DMS53 treated with DMSO at 0.1 percent for 48 hours (cell line): Measurements from ENCODE around the gene PARN.
"Not testable (repeated sequence)": the region's sequence is repeated elsewhere in the genome, so short reads cannot be mapped to it uniquely, and the experiment has no call there.

Experiments
- DNase-seq: peaks from one replicate; lab custom pipeline; 2025; ENCODE audit not compliant: unreplicated experiment; lab: John Stamatoyannopoulos, UW

PARN gene

GRCh38 chr16:14576069-14576468 lies 54.0 kb downstream of the PARN start:
- no peak for DNase-seq

GRCh38 chr16:14574698-14575415 lies 55.2 kb downstream of the PARN start:
- DNase-seq: not testable (repeated sequence)

GRCh38 chr16:14572535-14572934 lies 57.5 kb downstream of the PARN start:
- no peak for DNase-seq

DNA sequence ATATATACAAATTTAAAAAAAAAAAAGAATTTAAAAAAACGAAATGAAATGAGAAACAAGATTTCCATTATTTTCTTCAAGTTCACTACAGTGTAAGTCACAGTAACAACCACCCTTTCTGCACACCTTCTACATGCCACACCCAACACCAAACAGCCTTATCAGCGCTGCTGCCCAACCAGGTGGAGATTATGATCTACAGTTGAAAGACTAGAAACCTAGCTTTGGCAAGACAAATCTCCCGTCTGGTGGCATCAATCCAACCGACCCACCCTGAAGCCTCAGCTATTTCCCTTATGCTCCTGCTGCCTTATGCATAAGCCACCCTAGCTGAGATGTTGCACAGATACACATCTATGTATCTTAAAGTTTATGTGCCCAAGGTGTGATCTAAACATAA lies 60.8 kb downstream of the PARN start:
- DNase-seq: no peak

GRCh38 chr16:14566599-14566998 lies 63.5 kb downstream of the PARN start:
- DNase-seq: no peak

- DNase-seq: no peak
Observed at GRCh38 chr16:14565688-14566025, 64.4 kb downstream of the PARN start.

DNA sequence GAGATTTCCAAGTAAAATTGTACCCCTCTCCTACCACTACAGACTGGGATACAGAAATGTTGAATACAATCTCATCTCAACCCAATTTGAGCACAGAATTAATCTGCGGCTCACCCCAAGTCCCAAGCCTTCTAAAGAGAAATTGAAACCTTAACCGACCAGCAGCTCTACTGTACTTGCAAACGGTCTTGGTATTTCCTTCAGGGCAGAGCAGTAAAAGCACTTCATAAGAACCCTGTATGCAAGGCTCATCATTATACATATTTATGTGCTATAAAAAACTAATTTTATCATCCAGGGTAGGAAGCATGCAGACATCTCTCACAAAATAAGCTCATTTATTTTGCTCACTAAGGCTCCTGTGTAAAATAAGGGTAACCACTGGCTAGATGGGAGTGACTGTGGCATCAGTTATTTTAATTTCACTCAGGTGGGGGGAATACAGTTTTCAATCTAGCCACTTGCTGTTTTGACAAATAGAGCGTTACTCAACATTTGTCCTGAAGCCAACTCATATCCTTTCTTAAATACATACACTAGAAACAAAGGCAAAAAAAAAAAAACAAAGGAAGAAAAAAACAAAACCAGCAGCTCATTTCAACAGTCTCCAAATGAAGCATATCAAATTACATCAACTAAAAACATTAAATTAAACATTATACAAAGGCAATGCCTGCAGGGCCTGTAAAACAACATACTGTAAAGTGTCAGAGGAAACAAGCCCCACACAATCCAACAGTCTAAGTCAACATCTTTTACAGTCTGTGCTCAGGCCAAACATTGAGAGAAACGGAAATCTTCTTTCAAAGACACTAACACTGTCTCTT lies 65.0 kb downstream of the PARN start:
- peak; percentile 43 for DNase-seq

DNA sequence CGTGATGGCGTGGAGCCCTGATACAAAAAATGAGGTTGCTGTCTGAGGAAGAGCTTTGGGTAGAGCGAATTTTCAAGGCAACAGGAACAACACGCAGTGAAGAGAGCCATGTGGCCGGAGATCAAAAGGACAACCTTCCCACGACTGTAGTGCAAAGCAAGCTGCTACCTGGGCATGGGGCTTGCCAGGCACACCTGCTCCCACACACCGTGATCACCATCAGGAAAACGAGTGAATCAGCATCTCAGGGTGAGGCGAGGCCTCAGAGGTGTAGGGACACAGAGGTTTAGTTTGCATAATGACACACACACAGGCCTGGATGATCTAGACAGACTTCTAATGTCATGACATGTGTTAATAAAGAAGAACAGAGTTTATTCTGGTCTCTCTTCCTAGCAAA lies 65.7 kb downstream of the PARN start:
- peak; percentile 82 for DNase-seq

- peak; percentile 38 for DNase-seq
Observed at GRCh38 chr16:14562691-14563491, 67.2 kb downstream of the PARN start.

DNA sequence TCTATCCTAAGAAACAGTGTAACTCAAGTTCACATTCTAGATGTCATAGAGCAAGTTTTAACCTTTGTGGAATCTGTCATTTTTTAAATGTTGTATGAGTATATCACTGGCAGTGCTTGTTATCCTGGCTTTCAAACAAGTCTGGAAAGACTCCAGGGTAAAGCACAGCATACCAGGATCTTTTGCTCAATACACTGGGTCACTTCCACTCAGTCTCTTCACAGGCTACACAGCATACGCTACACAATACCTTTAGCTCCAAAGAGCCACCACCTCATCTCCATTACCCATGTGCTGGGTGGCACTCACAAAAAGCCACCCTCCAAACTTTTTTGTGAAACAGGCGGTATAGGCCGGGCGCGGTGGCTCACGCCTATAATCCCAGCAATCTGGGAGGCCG lies 69.5 kb downstream of the PARN start:
- no peak for DNase-seq

DNA sequence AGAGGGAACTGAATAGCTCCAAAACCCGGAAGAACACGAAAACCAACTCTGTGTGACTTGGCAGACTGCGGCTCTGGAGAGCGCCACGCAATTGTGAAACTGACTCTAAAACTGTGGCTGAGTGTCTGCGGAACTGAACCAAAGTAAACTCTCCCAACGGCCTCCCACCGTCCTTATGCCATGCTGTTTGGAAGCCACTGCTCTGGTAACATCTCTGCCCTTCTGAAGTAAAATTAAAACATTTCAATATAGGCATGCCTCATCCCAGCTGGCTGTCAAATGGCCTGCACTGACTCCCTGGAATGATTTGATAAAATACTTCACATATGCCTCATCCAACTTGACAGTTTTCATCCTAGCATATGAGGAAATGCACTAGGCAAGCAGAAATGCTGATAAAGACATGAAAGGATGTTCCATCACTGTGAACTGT lies 70.2 kb downstream of the PARN start:
- DNase-seq: peak; percentile 53

- DNase-seq: no peak
Observed at GRCh38 chr16:14553447-14553846, 76.6 kb downstream of the PARN start.

- DNase-seq: peak; percentile 20
Observed at GRCh38 chr16:14549789-14550153, 80.3 kb downstream of the PARN start.

DNA sequence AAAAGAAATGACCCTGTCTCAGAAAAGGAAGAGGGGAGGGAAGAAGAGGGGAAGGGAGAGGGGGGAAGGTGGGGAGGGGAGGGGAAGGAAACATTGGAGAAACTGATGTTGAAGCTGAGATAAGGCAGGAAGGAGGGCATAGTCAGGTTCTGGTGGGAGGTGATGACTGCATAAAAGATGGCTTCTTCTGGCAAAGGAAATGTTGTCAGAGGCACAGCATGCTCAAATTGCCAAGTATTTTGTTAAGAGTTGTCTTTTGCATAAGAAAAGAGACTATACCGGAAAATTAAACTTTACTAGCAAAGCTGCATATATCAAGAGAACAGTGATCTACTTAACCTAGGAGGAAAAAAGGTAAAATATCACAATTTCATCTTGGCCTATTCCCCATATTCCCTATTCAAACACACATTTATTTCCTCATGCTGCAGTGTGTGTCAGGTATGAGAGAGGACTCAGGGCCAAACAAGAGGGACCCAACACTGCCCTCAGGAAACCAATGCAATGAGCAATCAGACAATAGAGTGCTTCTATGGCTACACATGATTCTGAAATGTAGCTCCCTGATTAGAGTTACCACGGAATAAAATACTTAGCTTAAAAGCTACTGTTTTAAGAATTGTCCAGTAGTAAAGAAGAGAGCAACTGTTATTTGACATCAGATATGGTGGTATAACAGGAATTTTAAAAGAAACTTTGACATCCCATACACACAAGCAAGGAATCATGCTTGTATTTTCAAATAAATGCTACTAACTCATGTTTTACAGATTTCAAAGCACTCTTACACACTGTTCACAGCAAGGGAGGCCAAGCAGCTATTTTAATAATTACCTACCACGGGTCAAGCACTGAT lies 80.9 kb downstream of the PARN start:
- no peak for DNase-seq

GRCh38 chr16:14545346-14545884 lies 84.6 kb downstream of the PARN start:
- no peak for DNase-seq

DNA sequence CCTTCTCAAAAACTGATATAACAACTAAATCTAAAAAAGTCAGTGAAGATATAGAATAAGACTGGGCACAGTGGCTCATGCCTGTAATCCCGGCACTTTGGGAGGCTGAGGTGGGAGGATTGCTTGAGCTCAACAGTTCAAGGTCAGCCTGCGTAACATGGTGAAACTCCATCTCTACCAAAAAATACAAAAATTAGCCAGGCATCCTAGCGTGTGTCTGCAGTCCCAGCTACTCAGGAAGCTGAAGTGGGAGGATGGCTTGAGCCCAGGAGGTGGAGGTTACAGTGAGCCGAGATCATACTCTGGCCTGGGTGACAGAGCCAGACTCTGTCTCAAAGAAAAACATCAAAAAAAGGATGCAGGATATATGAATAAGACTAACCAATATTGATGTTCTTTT lies 85.2 kb downstream of the PARN start:
- not testable (repeated sequence) for DNase-seq

- DNase-seq: no peak
Observed at GRCh38 chr16:14539631-14540030, 90.4 kb downstream of the PARN start.

- DNase-seq: no peak
Observed at GRCh38 chr16:14539156-14539555, 90.9 kb downstream of the PARN start.

- DNase-seq: no peak
Observed at GRCh38 chr16:14538604-14539003, 91.5 kb downstream of the PARN start.

DNA sequence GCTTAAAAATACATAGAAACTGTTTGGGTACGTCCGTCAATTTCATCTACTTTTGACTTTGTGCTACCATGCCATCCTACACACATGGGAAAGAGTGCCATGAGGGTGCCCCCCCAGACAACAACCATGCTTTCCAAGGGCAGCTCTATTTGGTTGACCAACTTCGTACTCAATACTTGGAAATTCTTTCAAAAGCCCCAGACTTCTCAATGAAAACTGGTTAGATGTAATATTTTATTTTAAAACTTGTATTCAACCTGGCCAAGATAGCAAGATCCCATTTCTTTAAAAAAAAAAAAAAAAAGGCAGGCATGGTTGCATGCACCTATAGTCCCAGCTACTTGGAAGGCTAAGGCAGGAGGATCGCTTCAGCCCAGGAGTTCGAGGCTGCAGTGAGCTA lies 98.4 kb downstream of the PARN start:
- no peak for DNase-seq

DNA sequence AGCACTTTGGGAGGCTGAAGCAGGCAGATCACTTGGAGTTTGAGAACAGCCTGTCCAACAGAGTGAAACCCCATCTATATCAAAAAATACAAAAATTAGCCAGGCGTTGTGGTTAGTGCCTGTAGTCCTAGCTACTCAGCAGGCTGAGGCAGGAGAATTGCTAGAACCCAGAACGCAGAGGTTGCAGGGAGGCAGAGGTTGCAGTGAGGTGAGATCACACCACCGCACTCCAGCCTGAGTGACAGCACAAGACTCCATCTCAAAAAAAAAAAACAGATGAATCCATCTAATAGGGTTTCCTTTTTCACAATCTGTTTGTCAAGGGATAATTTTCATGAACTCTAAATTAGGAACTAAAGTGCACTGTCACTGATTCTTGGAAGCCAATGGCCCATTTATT lies 99.0 kb downstream of the PARN start:
- DNase-seq: no peak
